Activated B cell treated with CpG ODN at 0.5 μM for 24 hours (primary cell): Measurements from ENCODE around the gene LRFN5. TPM values are rescaled to one million over a fixed set of nuclear protein-coding genes. Genes with fewer than 3 reads are reported as not detected.

Experiments
- ATAC-seq: fragments of 200-7000 bp; cut with Tn5 transposase; one replicate; pipeline ENCODE4 v1.10.0; 2021; ENCODE audit warnings: low read depth, mild to moderate bottlenecking, moderate library complexity
- CTCF ChIA-PET: fragments of 350-600 bp; sonication (Branson Sonifier 250); formaldehyde crosslinking; loops from one replicate; lab custom pipeline; 2021; ENCODE audit warnings: antibody characterized with exemption; lab: Charles Lee
- POLR2A ChIA-PET: fragments of 350-600 bp; sonication (Branson Sonifier 250); formaldehyde crosslinking; loops from one replicate; lab custom pipeline; 2021; ENCODE audit warnings: antibody characterized with exemption; lab: Charles Lee
- DNase-seq: peaks from one replicate; pipeline ENCODE4 v3.0.0; 2022
- H3K27ac Mint-ChIP-seq: one replicate; pipeline ENCODE4 v1.8.0; 2020; ENCODE audit warnings: mixed read lengths
- H3K27me3 Mint-ChIP-seq: one replicate; pipeline ENCODE4 v1.8.0; 2021; ENCODE audit warnings: mixed read lengths
- H3K36me3 Mint-ChIP-seq: one replicate; pipeline ENCODE4 v1.8.0; 2021; ENCODE audit warnings: low read depth, mixed read lengths
- H3K4me1 Mint-ChIP-seq: one replicate; pipeline ENCODE4 v1.8.0; 2021; ENCODE audit warnings: mixed read lengths
- H3K4me3 Mint-ChIP-seq: one replicate; pipeline ENCODE4 v1.8.0; 2020; ENCODE audit warnings: mild to moderate bottlenecking, mixed read lengths
- H3K9me3 Mint-ChIP-seq: one replicate; pipeline ENCODE4 v1.8.0; 2020; ENCODE audit warnings: mixed read lengths
- intact Hi-C: fragments of 100-400 bp; cut with micrococcal nuclease; formaldehyde crosslinking; loops from one replicate; pipeline ENCODE4 v1.15.1; 2024
- total RNA-seq: library from RNA; stranded (reverse); gene quantifications from 2 replicates; pipeline ENCODE4 v1.2.3, GENCODE V29; 2022
- TF ChIP-seq, protein P1 (sequence below): fragments of 200-600 bp; IDR thresholded peaks from one replicate; pipeline ENCODE4 v1.8.0; 2022; ENCODE audit warnings: antibody characterized with exemption, mild to moderate bottlenecking

LRFN5 gene
- total RNA-seq, 1 donor from 2014 or later: 0.11 TPM

- DNase-seq (no peak), ATAC-seq (no peak)
- ChIA-PET CTCF (no interaction called here), POLR2A (no interaction called here)
- Mint-ChIP-seq H3K4me1 (peaks cover 1% of the 10 kb centered on the region), H3K4me3 (peak overlapping the region; percentile 44), H3K27me3 (no peaks in the 10 kb centered on the region), H3K36me3 (no peaks in the 10 kb centered on the region), H3K27ac (no peak overlapping the region), H3K9me3 (no peaks in the 10 kb centered on the region)
- TF ChIP-seq, protein P1, sequence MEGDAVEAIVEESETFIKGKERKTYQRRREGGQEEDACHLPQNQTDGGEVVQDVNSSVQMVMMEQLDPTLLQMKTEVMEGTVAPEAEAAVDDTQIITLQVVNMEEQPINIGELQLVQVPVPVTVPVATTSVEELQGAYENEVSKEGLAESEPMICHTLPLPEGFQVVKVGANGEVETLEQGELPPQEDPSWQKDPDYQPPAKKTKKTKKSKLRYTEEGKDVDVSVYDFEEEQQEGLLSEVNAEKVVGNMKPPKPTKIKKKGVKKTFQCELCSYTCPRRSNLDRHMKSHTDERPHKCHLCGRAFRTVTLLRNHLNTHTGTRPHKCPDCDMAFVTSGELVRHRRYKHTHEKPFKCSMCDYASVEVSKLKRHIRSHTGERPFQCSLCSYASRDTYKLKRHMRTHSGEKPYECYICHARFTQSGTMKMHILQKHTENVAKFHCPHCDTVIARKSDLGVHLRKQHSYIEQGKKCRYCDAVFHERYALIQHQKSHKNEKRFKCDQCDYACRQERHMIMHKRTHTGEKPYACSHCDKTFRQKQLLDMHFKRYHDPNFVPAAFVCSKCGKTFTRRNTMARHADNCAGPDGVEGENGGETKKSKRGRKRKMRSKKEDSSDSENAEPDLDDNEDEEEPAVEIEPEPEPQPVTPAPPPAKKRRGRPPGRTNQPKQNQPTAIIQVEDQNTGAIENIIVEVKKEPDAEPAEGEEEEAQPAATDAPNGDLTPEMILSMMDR: no peak
- intact Hi-C loops: no loop called here
Measured at GRCh38 chr14:41805633-41806032, 199.0 kb downstream of the LRFN5 start.

DNA sequence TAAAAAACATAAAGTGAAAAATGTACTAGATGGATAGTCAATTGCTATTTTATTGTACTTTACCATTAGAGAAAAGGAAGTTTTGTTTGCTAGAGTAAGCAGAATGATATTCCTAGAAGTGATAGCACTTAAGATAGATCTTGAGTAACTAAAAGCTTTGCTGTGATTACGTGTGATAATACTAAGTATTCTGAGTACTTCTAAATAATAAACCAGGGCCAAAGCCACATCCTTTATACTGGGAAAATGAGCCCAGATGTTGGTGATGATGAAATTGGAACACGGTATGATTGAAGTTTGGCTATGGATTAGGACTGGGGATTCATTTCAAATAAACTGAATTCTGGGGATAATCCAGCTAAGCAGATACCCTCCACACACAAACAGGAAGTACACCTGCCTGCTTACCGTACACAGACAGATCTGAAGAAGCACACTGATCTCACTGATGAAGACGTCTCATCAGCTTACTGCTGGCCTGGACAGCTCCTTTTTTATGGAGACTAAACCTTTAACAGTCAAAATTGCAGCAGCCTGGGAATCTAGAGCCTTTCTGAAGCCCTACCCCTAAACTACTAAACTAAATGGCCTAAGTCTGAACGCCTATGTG, 199.8 kb downstream of the LRFN5 start:
- CTCF ChIA-PET: no interaction called here
- intact Hi-C loops: no loop called here
- Mint-ChIP-seq H3K27ac (no peak overlapping the region), H3K4me1 (peaks cover 1% of the 10 kb centered on the region), H3K36me3 (no peaks in the 10 kb centered on the region), H3K27me3 (no peaks in the 10 kb centered on the region), H3K4me3 (no peak overlapping the region), H3K9me3 (no peaks in the 10 kb centered on the region)
- POLR2A ChIA-PET: no interaction called here
- DNase-seq: no peak
- TF ChIP-seq, protein P1: no peak
- ATAC-seq: no peak

DNA sequence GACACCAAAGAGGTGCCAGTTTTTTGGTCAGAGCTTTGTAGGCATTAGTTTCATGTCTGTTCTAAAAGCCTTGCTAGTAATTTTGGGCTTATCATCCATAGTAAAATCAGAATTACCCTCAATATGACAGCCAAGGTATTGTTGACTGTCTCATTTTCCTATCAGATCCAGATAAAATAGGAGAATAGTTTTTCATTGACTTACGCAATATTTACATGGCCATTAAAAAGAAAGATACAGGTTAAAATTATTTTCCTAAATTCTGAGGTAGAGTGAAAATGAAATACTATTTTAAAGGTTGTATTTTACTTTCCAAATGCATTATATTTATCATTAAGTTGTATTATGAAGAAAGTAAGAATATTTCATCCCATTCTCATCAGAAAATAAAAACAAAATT, 203.7 kb downstream of the LRFN5 start:
- Mint-ChIP-seq H3K27ac (no peak overlapping the region), H3K4me1 (peaks cover 1% of the 10 kb centered on the region), H3K9me3 (no peaks in the 10 kb centered on the region), H3K36me3 (no peaks in the 10 kb centered on the region), H3K27me3 (no peaks in the 10 kb centered on the region), H3K4me3 (no peak overlapping the region)
- ChIA-PET POLR2A (no interaction called here), CTCF (no interaction called here)
- DNase-seq (no peak), ATAC-seq (no peak)
- intact Hi-C loops: no loop called here
- TF ChIP-seq, protein P1: no peak

GRCh38 chr14:41817626-41818025, 210.9 kb downstream of the LRFN5 start:
- no peak overlapping the region for H3K27ac Mint-ChIP-seq
- TF ChIP-seq, protein P1: no peak
- ChIA-PET POLR2A (no interaction called here), CTCF (no interaction called here)
- no peak for DNase-seq
- H3K4me3 Mint-ChIP-seq: no peak overlapping the region
- intact Hi-C loops: no loop called here
- H3K36me3 Mint-ChIP-seq: no peaks in the 10 kb centered on the region
- H3K27me3 Mint-ChIP-seq: no peaks in the 10 kb centered on the region
- H3K4me1 Mint-ChIP-seq: no peaks in the 10 kb centered on the region
- no peaks in the 10 kb centered on the region for H3K9me3 Mint-ChIP-seq
- no peak for ATAC-seq

GRCh38 chr14:41824441-41824840, 217.8 kb downstream of the LRFN5 start:
- H3K4me3 Mint-ChIP-seq: no peak overlapping the region
- CTCF ChIA-PET: no interaction called here
- H3K27ac Mint-ChIP-seq: no peak overlapping the region
- no peaks in the 10 kb centered on the region for H3K9me3 Mint-ChIP-seq
- H3K27me3 Mint-ChIP-seq: no peaks in the 10 kb centered on the region
- no peak for ATAC-seq
- H3K4me1 Mint-ChIP-seq: no peaks in the 10 kb centered on the region
- DNase-seq: no peak
- TF ChIP-seq, protein P1: no peak
- H3K36me3 Mint-ChIP-seq: no peaks in the 10 kb centered on the region
- POLR2A ChIA-PET: no interaction called here
- intact Hi-C loops: no loop called here
